CD4-positive, alpha-beta T cell treated with Interleukin-17A for 1 hour (primary cell): ENCODE measurements around the gene PDK3.

Experiments used
- DNase-seq: peaks from one replicate; pipeline ENCODE4 v3.0.0-alpha.2; 2020

The PDK3 gene

GRCh38 chrX:24483596-24483995 is 18.5 kb downstream of the PDK3 start:
- no peak for DNase-seq

GRCh38 chrX:24485323-24485722 is 20.2 kb downstream of the PDK3 start:
- no peak for DNase-seq

- DNase-seq, result no peak
Observed at GRCh38 chrX:24485976-24486680, 21.0 kb downstream of the PDK3 start.

GRCh38 chrX:24487571-24487970 is 22.5 kb downstream of the PDK3 start:
- no peak for DNase-seq

- no peak for DNase-seq
Observed at GRCh38 chrX:24491741-24492140, 26.7 kb downstream of the PDK3 start.

GRCh38 chrX:24493740-24494581 is 28.9 kb downstream of the PDK3 start:
- DNase-seq, result peak; percentile 22

GRCh38 chrX:24494647-24495075 is 29.6 kb downstream of the PDK3 start:
- DNase-seq, result no peak

GRCh38 chrX:24495700-24496099 is 30.6 kb downstream of the PDK3 start:
- no peak for DNase-seq

- peak; percentile 56 for DNase-seq
Observed at GRCh38 chrX:24498181-24498580, 33.1 kb downstream of the PDK3 start.

- peak; percentile 67 for DNase-seq
Observed at GRCh38 chrX:24498975-24499374, 33.9 kb downstream of the PDK3 start.

- DNase-seq, result no peak
Observed at GRCh38 chrX:24506082-24506481, 41.0 kb downstream of the PDK3 start.

GRCh38 chrX:24508375-24508774 is 43.3 kb downstream of the PDK3 start:
- DNase-seq, result no peak

- DNase-seq, result no peak
Observed at GRCh38 chrX:24513416-24513815, 48.3 kb downstream of the PDK3 start.

- no peak for DNase-seq
Observed at GRCh38 chrX:24515447-24515846, 50.4 kb downstream of the PDK3 start.

GRCh38 chrX:24520472-24520871 is 55.4 kb downstream of the PDK3 start:
- DNase-seq, result no peak

GRCh38 chrX:24525455-24525854 is 60.4 kb downstream of the PDK3 start:
- no peak for DNase-seq

- DNase-seq, result no peak
Observed at GRCh38 chrX:24526616-24527015, 61.5 kb downstream of the PDK3 start.

- DNase-seq, result no peak
Observed at GRCh38 chrX:24528605-24529004, 63.5 kb downstream of the PDK3 start.

- no peak for DNase-seq
Observed at GRCh38 chrX:24536551-24536950, 71.5 kb downstream of the PDK3 start.

GRCh38 chrX:24542756-24543155 is 77.7 kb downstream of the PDK3 start:
- DNase-seq, result no peak

GRCh38 chrX:24547961-24548360 is 82.9 kb downstream of the PDK3 start:
- DNase-seq, result no peak

- no peak for DNase-seq
Observed at GRCh38 chrX:24550166-24550565, 85.1 kb downstream of the PDK3 start.

GRCh38 chrX:24553011-24553410 is 87.9 kb downstream of the PDK3 start:
- no peak for DNase-seq

- DNase-seq, result peak; percentile 7
Observed at GRCh38 chrX:24561121-24561520, 96.0 kb downstream of the PDK3 start.
